Activated naive CD8-positive, alpha-beta T cell treated with anti-CD3 and anti-CD28 coated beads, Interleukin-2, amount 10 ng/mL, durations not matched to agents 7 days and 5 days (primary cell): ENCODE results near the gene PCDHB14. TPM values are rescaled to one million over a fixed set of nuclear protein-coding genes. Genes with fewer than 3 reads are reported as not detected.
"Not testable (repeated sequence)": the region's sequence is repeated elsewhere in the genome, so short reads cannot be mapped to it uniquely, and the experiment has no call there.

Source experiments
- ATAC-seq: fragments of 150-1000 bp; cut with Tn5 transposase; one replicate; pipeline ENCODE4 v1.10.0; 2021; ENCODE audit warnings: low read depth, moderate library complexity
- POLR2A ChIA-PET: fragments of 350-600 bp; sonication (Branson Sonifier 250); formaldehyde crosslinking; loops from one replicate; lab custom pipeline; 2021; ENCODE audit warnings: antibody characterized with exemption; lab: Charles Lee
- DNase-seq: peaks from one replicate; pipeline ENCODE4 v3.0.0; 2021
- H3K27ac Mint-ChIP-seq: one replicate; pipeline ENCODE4 v1.8.0; 2022; ENCODE audit warnings: mild to moderate bottlenecking, mixed read lengths
- H3K27me3 Mint-ChIP-seq: one replicate; pipeline ENCODE4 v1.8.0; 2022; ENCODE audit warnings: mild to moderate bottlenecking, moderate library complexity, mixed read lengths
- H3K36me3 Mint-ChIP-seq: one replicate; pipeline ENCODE4 v1.8.0; 2021; ENCODE audit warnings: mild to moderate bottlenecking, mixed read lengths
- H3K4me1 Mint-ChIP-seq: one replicate; pipeline ENCODE4 v1.8.0; 2021; ENCODE audit warnings: mixed read lengths
- H3K4me3 Mint-ChIP-seq: one replicate; pipeline ENCODE4 v1.8.0; 2022; ENCODE audit warnings: mild to moderate bottlenecking, moderate library complexity, mixed read lengths
- H3K9me3 Mint-ChIP-seq: one replicate; pipeline ENCODE4 v1.8.0; 2021; ENCODE audit warnings: mixed read lengths
- total RNA-seq, 2 experiments: library from RNA; stranded (reverse); gene quantifications; one replicate each; pipeline ENCODE4 v1.2.3, GENCODE V29; 2021

Gene PCDHB14
- total RNA-seq, 2 experiments from 2014 or later = 0.06 TPM; not detected in 1

- H3K4me1 Mint-ChIP-seq = no peaks in the 10 kb centered on the region
- POLR2A ChIA-PET = no interaction called here
- peaks cover 8% of the 10 kb centered on the region for H3K27me3 Mint-ChIP-seq
- H3K9me3 Mint-ChIP-seq = peaks cover 26% of the 10 kb centered on the region
- peaks cover 1% of the 10 kb centered on the region for H3K36me3 Mint-ChIP-seq
- DNase-seq = peak; percentile 41
- H3K27ac Mint-ChIP-seq = no peak within 1 kb of the TSS
- H3K4me3 Mint-ChIP-seq = no peak within 1 kb of the TSS
- ATAC-seq = no peak
Measured at GRCh38 chr5:141192110-141192725, 30.9 kb upstream of the PCDHB14 start, which contains the start of gene PCDHB10. PCDHB10 (plus strand) TSS chr5:141192353; CDS start chr5:141192553, 200 bp downstream.

- H3K27me3 Mint-ChIP-seq, H3K27ac Mint-ChIP-seq, H3K36me3 Mint-ChIP-seq, POLR2A ChIA-PET, DNase-seq, H3K4me3 Mint-ChIP-seq, ATAC-seq, H3K4me1 Mint-ChIP-seq: not testable (repeated sequence)
- H3K9me3 Mint-ChIP-seq = peaks cover 22% of the 10 kb centered on the region
Measured at GRCh38 chr5:141194332-141194731, 28.8 kb upstream of the PCDHB14 start.

- Mint-ChIP-seq H3K27me3 (peaks cover 8% of the 10 kb centered on the region), H3K9me3 (peaks cover 30% of the 10 kb centered on the region), H3K4me3 (no peak overlapping the region), H3K4me1 (no peaks in the 10 kb centered on the region), H3K27ac (no peak overlapping the region), H3K36me3 (peaks cover 1% of the 10 kb centered on the region)
- POLR2A ChIA-PET = no interaction called here
- ATAC-seq (no peak), DNase-seq (no peak)
Measured at GRCh38 chr5:141196363-141196762, 26.8 kb upstream of the PCDHB14 start.

- Mint-ChIP-seq H3K27ac (no peak within 1 kb of the TSS), H3K4me3 (no peak within 1 kb of the TSS), H3K9me3 (peaks cover 19% of the 10 kb centered on the region), H3K4me1 (no peaks in the 10 kb centered on the region), H3K36me3 (no peaks in the 10 kb centered on the region), H3K27me3 (peaks cover 4% of the 10 kb centered on the region)
- POLR2A ChIA-PET = no interaction called here
- no peak for DNase-seq
- no peak for ATAC-seq
Measured at GRCh38 chr5:141199359-141200235, 23.5 kb upstream of the PCDHB14 start, which contains the start of gene PCDHB11. PCDHB11 (plus strand) TSS chr5:141199627; CDS start chr5:141199775, 148 bp downstream.

GRCh38 chr5:141201126-141201525 lies 22.0 kb upstream of the PCDHB14 start:
- H3K27me3 Mint-ChIP-seq = not testable (repeated sequence)

GRCh38 chr5:141201646-141202045 lies 21.5 kb upstream of the PCDHB14 start:
- H3K27me3 Mint-ChIP-seq, ATAC-seq, H3K27ac Mint-ChIP-seq, H3K4me3 Mint-ChIP-seq, H3K4me1 Mint-ChIP-seq, POLR2A ChIA-PET, DNase-seq, H3K36me3 Mint-ChIP-seq: not testable (repeated sequence)
- peaks cover 14% of the 10 kb centered on the region for H3K9me3 Mint-ChIP-seq

More at GRCh38 chr5:141201126-141201525, 22.0 kb upstream of the PCDHB14 start:
- DNase-seq, H3K36me3 Mint-ChIP-seq, POLR2A ChIA-PET, H3K4me1 Mint-ChIP-seq, ATAC-seq, H3K27ac Mint-ChIP-seq, H3K4me3 Mint-ChIP-seq: not testable (repeated sequence)
- H3K9me3 Mint-ChIP-seq = peaks cover 19% of the 10 kb centered on the region

- Mint-ChIP-seq H3K27me3 (peaks cover 13% of the 10 kb centered on the region), H3K27ac (no peak within 1 kb of the TSS), H3K36me3 (no peaks in the 10 kb centered on the region), H3K4me1 (no peaks in the 10 kb centered on the region), H3K4me3 (no peak within 1 kb of the TSS), H3K9me3 (peaks cover 7% of the 10 kb centered on the region)
- no peak for DNase-seq
- ATAC-seq = no peak
- POLR2A ChIA-PET = no interaction called here
Measured at GRCh38 chr5:141208478-141208877, 14.7 kb upstream of the PCDHB14 start, which contains the start of gene PCDHB12. PCDHB12 (plus strand) TSS chr5:141208719; CDS start chr5:141208908, 189 bp downstream.

GRCh38 chr5:141210281-141210680 lies 12.9 kb upstream of the PCDHB14 start:
- H3K27ac Mint-ChIP-seq, H3K4me1 Mint-ChIP-seq, ATAC-seq, DNase-seq, POLR2A ChIA-PET, H3K36me3 Mint-ChIP-seq, H3K4me3 Mint-ChIP-seq: not testable (repeated sequence)
- H3K9me3 Mint-ChIP-seq = peaks cover 13% of the 10 kb centered on the region
- peaks cover 17% of the 10 kb centered on the region for H3K27me3 Mint-ChIP-seq

GRCh38 chr5:141210849-141211248 lies 12.3 kb upstream of the PCDHB14 start:
- H3K4me3 Mint-ChIP-seq, ATAC-seq, H3K36me3 Mint-ChIP-seq, H3K4me1 Mint-ChIP-seq, DNase-seq, POLR2A ChIA-PET, H3K27ac Mint-ChIP-seq: not testable (repeated sequence)
- Mint-ChIP-seq H3K27me3 (peaks cover 19% of the 10 kb centered on the region), H3K9me3 (peaks cover 14% of the 10 kb centered on the region)

- ATAC-seq, H3K4me1 Mint-ChIP-seq, H3K4me3 Mint-ChIP-seq, DNase-seq, H3K27ac Mint-ChIP-seq, POLR2A ChIA-PET, H3K36me3 Mint-ChIP-seq: not testable (repeated sequence)
- peaks cover 22% of the 10 kb centered on the region for H3K27me3 Mint-ChIP-seq
- peaks cover 18% of the 10 kb centered on the region for H3K9me3 Mint-ChIP-seq
Measured at GRCh38 chr5:141213656-141214339, 9.3 kb upstream of the PCDHB14 start, which contains the start of gene PCDHB13. PCDHB13 (plus strand) TSS chr5:141213919; CDS start chr5:141214124, 205 bp downstream.

- H3K27ac Mint-ChIP-seq, ATAC-seq, DNase-seq, H3K36me3 Mint-ChIP-seq, POLR2A ChIA-PET, H3K4me3 Mint-ChIP-seq, H3K4me1 Mint-ChIP-seq: not testable (repeated sequence)
- H3K9me3 Mint-ChIP-seq = peaks cover 21% of the 10 kb centered on the region
- H3K27me3 Mint-ChIP-seq = peaks cover 14% of the 10 kb centered on the region
Measured at GRCh38 chr5:141214583-141214982, 8.6 kb upstream of the PCDHB14 start.

GRCh38 chr5:141215504-141215903 lies 7.6 kb upstream of the PCDHB14 start:
- H3K27ac Mint-ChIP-seq, DNase-seq, ATAC-seq, POLR2A ChIA-PET, H3K4me1 Mint-ChIP-seq, H3K36me3 Mint-ChIP-seq, H3K27me3 Mint-ChIP-seq, H3K4me3 Mint-ChIP-seq: not testable (repeated sequence)
- H3K9me3 Mint-ChIP-seq = peaks cover 18% of the 10 kb centered on the region

- POLR2A ChIA-PET, DNase-seq, H3K4me3 Mint-ChIP-seq, ATAC-seq, H3K4me1 Mint-ChIP-seq, H3K27ac Mint-ChIP-seq, H3K36me3 Mint-ChIP-seq, H3K27me3 Mint-ChIP-seq: not testable (repeated sequence)
- H3K9me3 Mint-ChIP-seq = peaks cover 16% of the 10 kb centered on the region
Measured at GRCh38 chr5:141216035-141216434, 7.1 kb upstream of the PCDHB14 start.
